ENCODE data around the gene NOL4L.

DNA sequence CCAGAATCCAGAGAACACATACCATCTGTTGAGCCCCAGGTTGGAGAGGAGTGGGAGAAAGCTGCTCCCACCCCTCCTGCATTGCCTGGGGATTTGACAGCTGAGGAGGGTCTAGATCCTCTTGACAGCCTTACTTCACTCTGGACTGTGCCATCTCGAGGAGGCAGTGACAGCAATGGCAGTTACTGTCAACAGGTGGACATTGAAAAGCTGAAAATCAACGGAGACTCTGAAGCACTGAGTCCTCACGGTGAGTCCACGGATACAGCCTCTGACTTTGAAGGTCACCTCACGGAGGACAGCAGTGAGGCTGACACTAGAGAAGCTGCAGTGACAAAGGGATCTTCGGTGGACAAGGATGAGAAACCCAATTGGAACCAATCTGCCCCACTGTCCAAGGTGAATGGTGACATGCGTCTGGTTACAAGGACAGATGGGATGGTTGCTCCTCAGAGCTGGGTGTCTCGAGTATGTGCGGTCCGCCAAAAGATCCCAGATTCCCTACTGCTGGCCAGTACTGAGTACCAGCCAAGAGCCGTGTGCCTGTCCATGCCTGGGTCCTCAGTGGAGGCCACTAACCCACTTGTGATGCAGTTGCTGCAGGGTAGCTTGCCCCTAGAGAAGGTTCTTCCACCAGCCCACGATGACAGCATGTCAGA is 149.6 kb downstream of the NOL4L start:
- TF ChIP-seq, protein P1, sequence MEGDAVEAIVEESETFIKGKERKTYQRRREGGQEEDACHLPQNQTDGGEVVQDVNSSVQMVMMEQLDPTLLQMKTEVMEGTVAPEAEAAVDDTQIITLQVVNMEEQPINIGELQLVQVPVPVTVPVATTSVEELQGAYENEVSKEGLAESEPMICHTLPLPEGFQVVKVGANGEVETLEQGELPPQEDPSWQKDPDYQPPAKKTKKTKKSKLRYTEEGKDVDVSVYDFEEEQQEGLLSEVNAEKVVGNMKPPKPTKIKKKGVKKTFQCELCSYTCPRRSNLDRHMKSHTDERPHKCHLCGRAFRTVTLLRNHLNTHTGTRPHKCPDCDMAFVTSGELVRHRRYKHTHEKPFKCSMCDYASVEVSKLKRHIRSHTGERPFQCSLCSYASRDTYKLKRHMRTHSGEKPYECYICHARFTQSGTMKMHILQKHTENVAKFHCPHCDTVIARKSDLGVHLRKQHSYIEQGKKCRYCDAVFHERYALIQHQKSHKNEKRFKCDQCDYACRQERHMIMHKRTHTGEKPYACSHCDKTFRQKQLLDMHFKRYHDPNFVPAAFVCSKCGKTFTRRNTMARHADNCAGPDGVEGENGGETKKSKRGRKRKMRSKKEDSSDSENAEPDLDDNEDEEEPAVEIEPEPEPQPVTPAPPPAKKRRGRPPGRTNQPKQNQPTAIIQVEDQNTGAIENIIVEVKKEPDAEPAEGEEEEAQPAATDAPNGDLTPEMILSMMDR (IDR thresholded peaks at IDR 0.05): no peak
- no peak for TF ChIP-seq POLR2A (IDR thresholded peaks at IDR 0.05)
- TF ChIP-seq POLR2AphosphoS5 (IDR thresholded peaks at IDR 0.05): no peak
